Uterus (tissue), 4 donors: ENCODE data around the gene SHISAL1. TPM values are rescaled to one million over a fixed set of nuclear protein-coding genes. Genes with fewer than 3 reads are reported as not detected.

Source experiments
- DNase-seq, 2 donors: peaks; one replicate each; pipeline ENCODE4 v3.0.0-alpha.2; 2019 to 2020
- H3K27ac ChIP-seq, 2 donors: fragments of 200-600 bp; sonication (generic); 1 replicate in 1 of 2; 2 replicates in 1 of 2; pipeline ENCODE4 v1.5.1; 2016 to 2018
- H3K27me3 ChIP-seq, 2 donors: fragments of 200-600 bp; sonication (generic); one replicate each; pipeline ENCODE4 v1.5.1; 2018 to 2019; ENCODE audit warnings: control low read depth in 1 of 2
- H3K36me3 ChIP-seq, 2 donors: fragments of 200-600 bp; sonication (generic); one replicate each; pipeline ENCODE4 v1.5.1; 2019; ENCODE audit warnings: control low read depth in 1 of 2
- H3K4me1 ChIP-seq, 2 donors: fragments of 200-600 bp; sonication (generic); one replicate each; pipeline ENCODE4 v1.5.1; 2018 to 2019; ENCODE audit warnings: control low read depth in 1 of 2
- H3K4me3 ChIP-seq, 2 donors: fragments of 200-600 bp; sonication (generic); 1 replicate in 1 of 2; 2 replicates in 1 of 2; pipeline ENCODE4 v1.5.1; 2018 to 2019; ENCODE audit warnings: mild to moderate bottlenecking in 1 of 2
- H3K9me3 ChIP-seq, 2 donors: fragments of 200-600 bp; sonication (generic); one replicate each; pipeline ENCODE4 v1.5.1; 2019; ENCODE audit warnings: control low read depth in 1 of 2
- CTCF ChIP-seq, 4 experiments: fragments of 200-600 bp in 2 of 4; fragments of 450-650 bp in 2 of 4; sonication (generic) in 2 of 4; IDR thresholded peaks; one replicate each; pipeline ENCODE4 v1.5.1; 2016 to 2019; ENCODE audit warnings: antibody characterized with exemption in 4 of 4, mild to moderate bottlenecking in 2 of 4, moderate library complexity in 1 of 4
- POLR2A ChIP-seq, 2 donors: fragments of 450-650 bp; IDR thresholded peaks; one replicate each; pipeline ENCODE4 v1.6.1; 2016; ENCODE audit warnings: antibody characterized with exemption in 2 of 2, mild to moderate bottlenecking in 1 of 2, moderate library complexity in 1 of 2
- intact Hi-C: fragments of 100-400 bp; cut with DNase I; formaldehyde crosslinking; loops from one replicate; pipeline ENCODE4 v1.15.1; 2023; ENCODE audit warnings: low total_unique reads
- total RNA-seq, 4 donors: library from RNA; depleted of rRNA in 3 of 4; stranded (reverse); fragments of >200 nt in 3 of 4; gene quantifications; one replicate each; pipeline versions ENCODE4 v1.1.0 to v1.2.4, GENCODE V29; 2014 to 2023
- donor health status: DM: yes; HTN: yes; CAD: no.

Gene SHISAL1
- total RNA-seq, 4 donors from 2014 or later: 4.7 to 44.2 (median 22.9) TPM

GRCh38 chr22:44247923-44248892 is 64.5 kb downstream of the SHISAL1 start:
- no peaks in the 10 kb centered on the region for H3K4me1 ChIP-seq
- H3K27ac ChIP-seq: no peak overlapping the region
- no peak overlapping the region for H3K4me3 ChIP-seq
- no peaks in the 10 kb centered on the region for H3K27me3 ChIP-seq
- H3K9me3 ChIP-seq: peaks cover 0 to 17% of the 10 kb centered on the region in 2 donors
- no peak for DNase-seq
- intact Hi-C loops: no loop called here
- no peaks in the 10 kb centered on the region for H3K36me3 ChIP-seq
- TF ChIP-seq POLR2A (IDR thresholded peaks at IDR 0.05) (no peak), CTCF (IDR thresholded peaks at IDR 0.05) (no peak)

- Histone ChIP-seq H3K27ac (no peak overlapping the region), H3K4me1 (no peaks in the 10 kb centered on the region), H3K36me3 (no peaks in the 10 kb centered on the region), H3K9me3 (peaks cover 0 to 17% of the 10 kb centered on the region in 2 donors), H3K27me3 (no peaks in the 10 kb centered on the region), H3K4me3 (no peak overlapping the region)
- DNase-seq: no peak
- TF ChIP-seq POLR2A (IDR thresholded peaks at IDR 0.05) (no peak), CTCF (IDR thresholded peaks at IDR 0.05) (no peak)
- intact Hi-C loops: no loop called here
Observed at GRCh38 chr22:44247346-44247745, 65.4 kb downstream of the SHISAL1 start.

GRCh38 chr22:44246615-44247326 is 66.0 kb downstream of the SHISAL1 start:
- H3K27ac ChIP-seq: no peak overlapping the region
- peaks cover 0 to 16% of the 10 kb centered on the region in 2 donors for H3K9me3 ChIP-seq
- DNase-seq: peak in 1 of 2 donors; percentile 5
- TF ChIP-seq POLR2A (IDR thresholded peaks at IDR 0.05) (no peak), CTCF (IDR thresholded peaks at IDR 0.05) (no peak)
- no peaks in the 10 kb centered on the region for H3K4me1 ChIP-seq
- no peak overlapping the region for H3K4me3 ChIP-seq
- intact Hi-C loops: no loop called here
- H3K36me3 ChIP-seq: no peaks in the 10 kb centered on the region
- H3K27me3 ChIP-seq: no peaks in the 10 kb centered on the region

- DNase-seq: no peak
- Histone ChIP-seq H3K36me3 (no peaks in the 10 kb centered on the region), H3K4me1 (no peaks in the 10 kb centered on the region), H3K27ac (no peak overlapping the region), H3K9me3 (peaks cover 0 to 8% of the 10 kb centered on the region in 2 donors), H3K27me3 (no peaks in the 10 kb centered on the region), H3K4me3 (no peak overlapping the region)
- intact Hi-C loops: no loop called here
- TF ChIP-seq POLR2A (IDR thresholded peaks at IDR 0.05) (no peak), CTCF (IDR thresholded peaks at IDR 0.05) (no peak)
Observed at GRCh38 chr22:44245867-44246266, 66.9 kb downstream of the SHISAL1 start.

GRCh38 chr22:44245438-44245837 is 67.3 kb downstream of the SHISAL1 start:
- H3K27me3 ChIP-seq: no peaks in the 10 kb centered on the region
- H3K9me3 ChIP-seq: peaks cover 0 to 4% of the 10 kb centered on the region in 2 donors
- no peak overlapping the region for H3K4me3 ChIP-seq
- no peak for TF ChIP-seq POLR2A (IDR thresholded peaks at IDR 0.05)
- TF ChIP-seq CTCF (IDR thresholded peaks at IDR 0.05): no peak
- no peaks in the 10 kb centered on the region for H3K4me1 ChIP-seq
- DNase-seq: no peak
- intact Hi-C loops: no loop called here
- no peak overlapping the region for H3K27ac ChIP-seq
- H3K36me3 ChIP-seq: no peaks in the 10 kb centered on the region
